ENCODE data around the gene CDC27.
A peak's percentile ranks its signal among the peaks of the same experiment; 100 is the strongest.

Gene CDC27

GRCh38 chr17:47231866-47232265 lies 42.8 kb upstream of the CDC27 start:
- no peaks in the 10 kb centered on the region for H3K27me3 ChIP-seq (ENCODE audit: insufficient read depth, low read length, poor library complexity, severe bottlenecking)
- no peak overlapping the region for H2AFZ ChIP-seq (ENCODE audit: low read length)
- TF ChIP-seq, protein P1, sequence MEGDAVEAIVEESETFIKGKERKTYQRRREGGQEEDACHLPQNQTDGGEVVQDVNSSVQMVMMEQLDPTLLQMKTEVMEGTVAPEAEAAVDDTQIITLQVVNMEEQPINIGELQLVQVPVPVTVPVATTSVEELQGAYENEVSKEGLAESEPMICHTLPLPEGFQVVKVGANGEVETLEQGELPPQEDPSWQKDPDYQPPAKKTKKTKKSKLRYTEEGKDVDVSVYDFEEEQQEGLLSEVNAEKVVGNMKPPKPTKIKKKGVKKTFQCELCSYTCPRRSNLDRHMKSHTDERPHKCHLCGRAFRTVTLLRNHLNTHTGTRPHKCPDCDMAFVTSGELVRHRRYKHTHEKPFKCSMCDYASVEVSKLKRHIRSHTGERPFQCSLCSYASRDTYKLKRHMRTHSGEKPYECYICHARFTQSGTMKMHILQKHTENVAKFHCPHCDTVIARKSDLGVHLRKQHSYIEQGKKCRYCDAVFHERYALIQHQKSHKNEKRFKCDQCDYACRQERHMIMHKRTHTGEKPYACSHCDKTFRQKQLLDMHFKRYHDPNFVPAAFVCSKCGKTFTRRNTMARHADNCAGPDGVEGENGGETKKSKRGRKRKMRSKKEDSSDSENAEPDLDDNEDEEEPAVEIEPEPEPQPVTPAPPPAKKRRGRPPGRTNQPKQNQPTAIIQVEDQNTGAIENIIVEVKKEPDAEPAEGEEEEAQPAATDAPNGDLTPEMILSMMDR (conservative IDR thresholded peaks at IDR 0.05; ENCODE audit: low read length), result no peak
- no peak for TF ChIP-seq EZH2phosphoT487 (IDR thresholded peaks at IDR 0.05; ENCODE audit: borderline replicate concordance)
- H3K36me3 ChIP-seq (ENCODE audit: insufficient read depth, low read length), result no peaks in the 10 kb centered on the region
- H3K9me3 ChIP-seq (ENCODE audit: insufficient read depth, low read depth, low read length), result no peaks in the 10 kb centered on the region; the same call in 1 of the 2 replicates
- H3F3A ChIP-seq (ENCODE audit: low read depth), result no peaks in the 10 kb centered on the region
- H3K9me2 ChIP-seq (replicated peaks; ENCODE audit: low read depth, low read length), result no peaks in the 10 kb centered on the region
- H3K4me2 ChIP-seq (ENCODE audit: low read depth, low read length, poor library complexity, severe bottlenecking), result no peak overlapping the region
- no peaks in the 10 kb centered on the region for H3K79me2 ChIP-seq (ENCODE audit: insufficient read depth, low read length)
- no peaks in the 10 kb centered on the region for H4K20me1 ChIP-seq (ENCODE audit: insufficient read depth, low read length, poor library complexity, severe bottlenecking)
- H3K4me1 ChIP-seq (ENCODE audit: insufficient read depth, low read length, poor library complexity, severe bottlenecking), result peaks cover 15% of the 10 kb centered on the region
- H3K4me3 ChIP-seq (ENCODE audit: low read length, poor library complexity, severe bottlenecking), result no peak overlapping the region
- H3K9ac ChIP-seq (ENCODE audit: low read depth, low read length, poor library complexity, severe bottlenecking), result no peak overlapping the region

DNA sequence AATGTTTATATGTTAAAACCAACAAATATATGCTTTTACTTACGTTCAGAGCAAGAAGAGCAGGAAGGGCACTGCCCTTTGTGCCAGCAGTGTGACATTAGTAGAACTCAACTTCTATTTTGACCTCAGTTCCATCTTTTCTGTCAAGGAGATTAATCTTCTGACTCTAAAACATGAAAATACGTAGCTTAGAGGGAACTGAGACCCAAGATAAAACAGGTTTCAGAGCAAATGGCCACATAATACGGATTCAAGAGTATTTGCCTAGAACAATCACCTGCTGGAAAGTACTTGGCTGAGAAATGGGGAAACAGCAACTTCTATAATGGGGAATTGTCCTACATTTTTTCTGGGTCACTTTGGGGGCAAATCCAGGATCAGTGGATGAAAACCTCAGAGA lies 42.2 kb upstream of the CDC27 start:
- no peak for TF ChIP-seq EZH2phosphoT487 (IDR thresholded peaks at IDR 0.05; ENCODE audit: borderline replicate concordance)
- TF ChIP-seq, protein P1 (conservative IDR thresholded peaks at IDR 0.05; ENCODE audit: low read length), result no peak
- H3K9me2 ChIP-seq (replicated peaks; ENCODE audit: low read depth, low read length), result no peaks in the 10 kb centered on the region
- no peak overlapping the region for H3K4me2 ChIP-seq (ENCODE audit: low read depth, low read length, poor library complexity, severe bottlenecking)

GRCh38 chr17:47230864-47231263 lies 41.8 kb upstream of the CDC27 start:
- Histone ChIP-seq H3K27me3 (ENCODE audit: insufficient read depth, low read length, poor library complexity, severe bottlenecking) (no peaks in the 10 kb centered on the region), H3K79me2 (ENCODE audit: insufficient read depth, low read length) (no peaks in the 10 kb centered on the region), H4K20me1 (ENCODE audit: insufficient read depth, low read length, poor library complexity, severe bottlenecking) (no peaks in the 10 kb centered on the region), H3K9me2 (replicated peaks; ENCODE audit: low read depth, low read length) (no peaks in the 10 kb centered on the region), H3K4me1 (ENCODE audit: insufficient read depth, low read length, poor library complexity, severe bottlenecking) (peaks cover 15% of the 10 kb centered on the region), H3F3A (ENCODE audit: low read depth) (no peaks in the 10 kb centered on the region), H3K4me3 (ENCODE audit: low read length, poor library complexity, severe bottlenecking) (no peak overlapping the region), H3K9ac (ENCODE audit: low read depth, low read length, poor library complexity, severe bottlenecking) (no peak overlapping the region), H3K4me2 (ENCODE audit: low read depth, low read length, poor library complexity, severe bottlenecking) (no peak overlapping the region), H3K36me3 (ENCODE audit: insufficient read depth, low read length) (no peaks in the 10 kb centered on the region), H2AFZ (ENCODE audit: low read length) (0 out of 2 replicates have a peak overlapping the region, but pooled peaks have one; percentile 83), H3K9me3 (ENCODE audit: insufficient read depth, low read depth, low read length) (no peaks in the 10 kb centered on the region)
- TF ChIP-seq, protein P1 (conservative IDR thresholded peaks at IDR 0.05; ENCODE audit: low read length), result no peak
- TF ChIP-seq EZH2phosphoT487 (IDR thresholded peaks at IDR 0.05; ENCODE audit: borderline replicate concordance), result no peak

More for the DNA sequence above, 42.2 kb upstream of the CDC27 start:
- H4K20me1 ChIP-seq (ENCODE audit: insufficient read depth, low read length, poor library complexity, severe bottlenecking), result no peaks in the 10 kb centered on the region
- peaks cover 15% of the 10 kb centered on the region for H3K4me1 ChIP-seq (ENCODE audit: insufficient read depth, low read length, poor library complexity, severe bottlenecking)
- H3K9ac ChIP-seq (ENCODE audit: low read depth, low read length, poor library complexity, severe bottlenecking), result no peak overlapping the region
- H2AFZ ChIP-seq (ENCODE audit: low read length), result 0 out of 2 replicates have a peak overlapping the region, but pooled peaks have one; percentile 8
- H3K4me3 ChIP-seq (ENCODE audit: low read length, poor library complexity, severe bottlenecking), result no peak overlapping the region
- H3K36me3 ChIP-seq (ENCODE audit: insufficient read depth, low read length), result no peaks in the 10 kb centered on the region
- H3K79me2 ChIP-seq (ENCODE audit: insufficient read depth, low read length), result no peaks in the 10 kb centered on the region
- H3F3A ChIP-seq (ENCODE audit: low read depth), result no peaks in the 10 kb centered on the region
- no peaks in the 10 kb centered on the region for H3K9me3 ChIP-seq (ENCODE audit: insufficient read depth, low read depth, low read length)
- H3K27me3 ChIP-seq (ENCODE audit: insufficient read depth, low read length, poor library complexity, severe bottlenecking), result no peaks in the 10 kb centered on the region

All from Loucy (cell line).